CD14-positive monocyte (primary cell): ENCODE results near the gene CHIA. TPM values are rescaled to one million over a fixed set of nuclear protein-coding genes. Genes with fewer than 3 reads are reported as not detected.
A peak's percentile ranks its signal among the peaks of the same experiment; 100 is the strongest.

ENCODE experiments used
- DNase-seq, 3 donors: peaks; one replicate each; pipeline ENCODE4 v3.0.0-alpha.2; 2011 to 2022
- H2AFZ ChIP-seq: 2 replicates; pipeline ENCODE4 v1.6.0; 2012; ENCODE audit warnings: mild to moderate bottlenecking, low read depth, low read length, inconsistent platforms; ENCODE audit not compliant: insufficient read depth, poor library complexity, severe bottlenecking
- H3K27ac ChIP-seq, 2 donors: 1 replicate in 1 of 2; 2 replicates in 1 of 2; pipeline ENCODE4 v1.5.1; 2012 to 2013; ENCODE audit warnings: low read length in 2 of 2, control low read depth in 1 of 2, inconsistent platforms in 1 of 2, low read depth in 1 of 2, mild to moderate bottlenecking in 1 of 2
- H3K27me3 ChIP-seq, 2 donors: one replicate each; pipeline versions ENCODE4 v1.6.0 to v1.6.1; 2011 to 2013; ENCODE audit warnings: low read length in 2 of 2; ENCODE audit not compliant: control insufficient read depth in 2 of 2, insufficient read depth in 2 of 2
- H3K36me3 ChIP-seq, 2 donors: replicated peaks in 1 of 2; 1 replicate in 1 of 2; 2 replicates in 1 of 2; pipeline versions ENCODE4 v1.5.1 to v1.6.1; 2012 to 2013; ENCODE audit warnings: low read length in 2 of 2, control low read depth in 1 of 2, inconsistent platforms in 1 of 2, mild to moderate bottlenecking in 1 of 2; ENCODE audit not compliant: insufficient read depth in 2 of 2, control insufficient read depth in 1 of 2
- H3K4me1 ChIP-seq, 2 donors: 1 replicate in 1 of 2; 2 replicates in 1 of 2; pipeline versions ENCODE4 v1.5.1 to v1.6.1; 2012 to 2013; ENCODE audit warnings: low read length in 2 of 2, control low read depth in 1 of 2, inconsistent platforms in 1 of 2, mild to moderate bottlenecking in 1 of 2, moderate library complexity in 1 of 2; ENCODE audit not compliant: insufficient read depth in 2 of 2, control insufficient read depth in 1 of 2
- H3K4me2 ChIP-seq: replicated peaks from 2 replicates; pipeline ENCODE3; 2012; ENCODE audit warnings: low read length, moderate library complexity, mild to moderate bottlenecking; ENCODE audit not compliant: poor library complexity, severe bottlenecking; ENCODE audit errors: extremely low read depth
- H3K4me3 ChIP-seq, 3 experiments: fragments of 200-600 bp in 1 of 3; sonication (generic) in 1 of 3; replicated peaks in 1 of 3; 1 replicate in 2 of 3; 2 replicates in 1 of 3; pipeline ENCODE4 v1.5.1; 2011 to 2013; ENCODE audit warnings: low read length in 3 of 3, mild to moderate bottlenecking in 3 of 3, control low read depth in 2 of 3, low read depth in 2 of 3, inconsistent platforms in 1 of 3, moderate library complexity in 1 of 3
- H3K79me2 ChIP-seq: 2 replicates; pipeline ENCODE4 v1.6.0; 2012; ENCODE audit warnings: mild to moderate bottlenecking, control low read depth, inconsistent platforms, low read length, moderate library complexity; ENCODE audit not compliant: insufficient read depth
- H3K9ac ChIP-seq: 2 replicates; pipeline ENCODE4 v1.6.0; 2017; ENCODE audit warnings: low read length, mild to moderate bottlenecking; ENCODE audit not compliant: insufficient read depth, poor library complexity, severe bottlenecking
- H3K9me3 ChIP-seq, 2 donors: replicated peaks in 1 of 2; 1 replicate in 1 of 2; 2 replicates in 1 of 2; pipeline versions ENCODE4 v1.5.1 to v1.6.1; 2012 to 2013; ENCODE audit warnings: low read length in 2 of 2, control low read depth in 1 of 2; ENCODE audit not compliant: control insufficient read depth in 1 of 2, insufficient read depth in 1 of 2
- H4K20me1 ChIP-seq: 2 replicates; pipeline ENCODE4 v1.6.0; 2012; ENCODE audit warnings: mild to moderate bottlenecking, low read length, control low read depth, moderate library complexity; ENCODE audit not compliant: insufficient read depth
- H3K27ac Mint-ChIP-seq, 7 donors: one replicate each; pipeline ENCODE4 v1.8.0; 2020; ENCODE audit warnings: mild to moderate bottlenecking in 7 of 7, mixed read lengths in 7 of 7, moderate library complexity in 6 of 7, inconsistent platforms in 2 of 7
- H3K27me3 Mint-ChIP-seq, 3 donors: one replicate each; pipeline ENCODE4 v1.8.0; 2021 to 2022; ENCODE audit warnings: low read depth in 3 of 3, mild to moderate bottlenecking in 3 of 3, mixed read lengths in 3 of 3, moderate library complexity in 3 of 3, inconsistent platforms in 1 of 3
- H3K36me3 Mint-ChIP-seq, 2 donors: one replicate each; pipeline ENCODE4 v1.8.0; 2020; ENCODE audit warnings: mixed read lengths in 2 of 2, inconsistent platforms in 1 of 2, mild to moderate bottlenecking in 1 of 2
- H3K4me1 Mint-ChIP-seq: one replicate; pipeline ENCODE4 v1.8.0; 2020; ENCODE audit warnings: mild to moderate bottlenecking, mixed read lengths
- H3K4me3 Mint-ChIP-seq, 2 donors: one replicate each; pipeline ENCODE4 v1.8.0; 2020; ENCODE audit warnings: mild to moderate bottlenecking in 2 of 2, mixed read lengths in 2 of 2, moderate library complexity in 1 of 2
- H3K9me3 Mint-ChIP-seq, 7 donors: one replicate each; pipeline ENCODE4 v1.8.0; 2020 to 2022; ENCODE audit warnings: mixed read lengths in 7 of 7, mild to moderate bottlenecking in 6 of 7, moderate library complexity in 6 of 7, inconsistent platforms in 2 of 7
- WGBS: methylation state at CpG from one replicate; pipeline ENCODE4 v1.1.5; 2013; ENCODE audit warnings: missing lambda C conversion rate; ENCODE audit not compliant: insufficient coverage; 5-methylcytosine and 5-hydroxymethylcytosine counted together
- intact Hi-C, 2 donors: fragments of 100-400 bp; cut with micrococcal nuclease; formaldehyde crosslinking; loops; one replicate each; pipeline versions ENCODE4 v1.15.0 to v1.15.1; 2023
- polyA plus RNA-seq, 3 donors: library from polyadenylated mRNA; depleted of rRNA in 1 of 3; unstranded in 2 of 3; stranded (reverse) in 1 of 3; fragments of 300-500 nt in 2 of 3; fragments of >200 nt in 1 of 3; fragmentation: Illumina TruSeq in 2 of 3; gene quantifications; 1 replicate in 2 of 3; 2 replicates in 1 of 3; pipeline ENCODE4 v1.2.3, GENCODE V29; 2012 to 2021
- TF ChIP-seq, protein P1 (sequence below): fragments of 200-600 bp; IDR thresholded peaks from one replicate; pipeline ENCODE4 v1.8.0; 2022; ENCODE audit warnings: antibody characterized with exemption, mild to moderate bottlenecking

The CHIA gene
- polyA plus RNA-seq, 3 donors: not detected

DNA sequence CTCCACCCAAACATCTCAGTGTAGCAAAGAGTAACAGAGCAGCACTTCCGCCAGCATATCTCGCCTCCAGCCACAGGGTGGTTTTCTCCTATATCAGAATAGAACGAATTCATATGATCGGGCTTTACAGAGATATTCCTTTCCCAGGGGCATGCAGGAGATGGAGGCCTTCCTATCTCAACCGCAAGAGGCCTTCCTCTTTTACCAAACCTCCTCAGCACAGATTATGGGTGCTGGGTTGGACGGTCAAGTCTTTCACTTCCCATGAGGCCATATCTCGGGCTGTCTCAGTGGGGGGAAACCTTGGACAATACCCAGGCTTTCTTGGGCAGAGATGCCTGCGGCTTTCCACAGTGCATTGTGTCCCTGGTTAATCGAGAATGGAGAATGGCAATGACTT lies 71.1 kb downstream of the CHIA start:
- Histone ChIP-seq H3K4me2 (no peak overlapping the region), H3K27ac (no peak overlapping the region), H2AFZ (no peak overlapping the region), H4K20me1 (no peaks in the 10 kb centered on the region), H3K9me3 (no peaks in the 10 kb centered on the region), H3K79me2 (no peaks in the 10 kb centered on the region), H3K27me3 (peaks cover 0 to 2% of the 10 kb centered on the region in 2 donors), H3K36me3 (no peaks in the 10 kb centered on the region), H3K9ac (no peak overlapping the region), H3K4me3 (no peak overlapping the region), H3K4me1 (no peaks in the 10 kb centered on the region)
- H3K27ac Mint-ChIP-seq: peak overlapping the region in 1 of 7 donors; percentile 6
- peaks cover 5 to 14% (median 5%) of the 10 kb centered on the region in 3 donors for H3K27me3 Mint-ChIP-seq
- intact Hi-C loops: no loop called here
- TF ChIP-seq, protein P1, sequence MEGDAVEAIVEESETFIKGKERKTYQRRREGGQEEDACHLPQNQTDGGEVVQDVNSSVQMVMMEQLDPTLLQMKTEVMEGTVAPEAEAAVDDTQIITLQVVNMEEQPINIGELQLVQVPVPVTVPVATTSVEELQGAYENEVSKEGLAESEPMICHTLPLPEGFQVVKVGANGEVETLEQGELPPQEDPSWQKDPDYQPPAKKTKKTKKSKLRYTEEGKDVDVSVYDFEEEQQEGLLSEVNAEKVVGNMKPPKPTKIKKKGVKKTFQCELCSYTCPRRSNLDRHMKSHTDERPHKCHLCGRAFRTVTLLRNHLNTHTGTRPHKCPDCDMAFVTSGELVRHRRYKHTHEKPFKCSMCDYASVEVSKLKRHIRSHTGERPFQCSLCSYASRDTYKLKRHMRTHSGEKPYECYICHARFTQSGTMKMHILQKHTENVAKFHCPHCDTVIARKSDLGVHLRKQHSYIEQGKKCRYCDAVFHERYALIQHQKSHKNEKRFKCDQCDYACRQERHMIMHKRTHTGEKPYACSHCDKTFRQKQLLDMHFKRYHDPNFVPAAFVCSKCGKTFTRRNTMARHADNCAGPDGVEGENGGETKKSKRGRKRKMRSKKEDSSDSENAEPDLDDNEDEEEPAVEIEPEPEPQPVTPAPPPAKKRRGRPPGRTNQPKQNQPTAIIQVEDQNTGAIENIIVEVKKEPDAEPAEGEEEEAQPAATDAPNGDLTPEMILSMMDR: no peak
- no peaks in the 10 kb centered on the region for H3K4me1 Mint-ChIP-seq
- H3K36me3 Mint-ChIP-seq: no peaks in the 10 kb centered on the region
- 88% methylated on average over 6 of the region's 9 CpGs for WGBS
- peaks cover 0 to 2% (median 0%) of the 10 kb centered on the region in 7 donors for H3K9me3 Mint-ChIP-seq
- no peak overlapping the region for H3K4me3 Mint-ChIP-seq
- no peak for DNase-seq

DNA sequence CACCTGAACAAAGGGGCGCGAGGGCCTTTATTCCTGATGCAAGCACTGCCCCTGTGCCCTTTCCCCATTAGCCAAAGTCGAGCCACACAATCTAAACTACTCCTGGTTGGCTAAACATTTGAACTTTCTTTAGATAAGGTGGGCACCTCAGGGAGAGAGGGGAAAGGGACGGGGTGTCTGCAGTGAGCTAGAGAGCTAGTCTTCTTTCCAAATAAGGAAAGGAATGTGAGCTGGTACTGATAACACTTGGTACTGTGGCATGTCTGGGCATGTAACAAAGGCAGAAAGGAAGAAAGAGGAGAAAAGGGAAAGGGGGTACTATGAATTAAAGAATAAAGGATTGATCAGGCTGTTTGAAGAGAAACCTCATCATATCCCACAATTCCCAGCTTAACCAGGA lies 74.0 kb downstream of the CHIA start:
- H3K27me3 ChIP-seq: peaks cover 0 to 2% of the 10 kb centered on the region in 2 donors
- TF ChIP-seq, protein P1: no peak
- Mint-ChIP-seq H3K9me3 (peaks cover 0 to 2% (median 0%) of the 10 kb centered on the region in 7 donors), H3K4me3 (no peak overlapping the region), H3K36me3 (no peaks in the 10 kb centered on the region), H3K27me3 (peaks cover 7 to 17% (median 9%) of the 10 kb centered on the region in 3 donors), H3K4me1 (no peaks in the 10 kb centered on the region), H3K27ac (no peak overlapping the region)
- H4K20me1 ChIP-seq: no peaks in the 10 kb centered on the region
- H3K36me3 ChIP-seq: no peaks in the 10 kb centered on the region
- H3K9me3 ChIP-seq: no peaks in the 10 kb centered on the region
- intact Hi-C loops: no loop called here
- H3K27ac ChIP-seq: no peak overlapping the region
- H3K79me2 ChIP-seq: no peaks in the 10 kb centered on the region
- no peak overlapping the region for H2AFZ ChIP-seq
- no peak for DNase-seq
- no peak overlapping the region for H3K4me2 ChIP-seq
- WGBS: 89% methylated on average over 3 of the region's 4 CpGs
- no peaks in the 10 kb centered on the region for H3K4me1 ChIP-seq
- H3K9ac ChIP-seq: no peak overlapping the region
- no peak overlapping the region for H3K4me3 ChIP-seq
